PC-3 (cell line): ENCODE data around the gene RCAN2. TPM values are rescaled to one million over a fixed set of nuclear protein-coding genes. Genes with fewer than 3 reads are reported as not detected.
A peak's percentile ranks its signal among the peaks of the same experiment; 100 is the strongest.

Source experiments
- ATAC-seq: fragments of 200-7000 bp; cut with Tn5 transposase; 2 replicates; pipeline ENCODE4 v1.9.1; 2020; ENCODE audit warnings: mild to moderate bottlenecking, moderate library complexity
- BruUV-seq: library from RNA; stranded (reverse); fragments of 400-500 nt; replicated peaks from 2 replicates; lab custom pipeline; 2021; lab: Mats Ljungman, UMichigan
- CTCF ChIA-PET: fragments of 300-600 bp; sonication (Branson Sonifier 250); formaldehyde crosslinking; loops from one replicate; lab custom pipeline; 2022; ENCODE audit warnings: antibody characterized with exemption; lab: Charles Lee
- POLR2A ChIA-PET: fragments of 300-600 bp; sonication (Branson Sonifier 250); formaldehyde crosslinking; loops from one replicate; lab custom pipeline; 2022; ENCODE audit warnings: antibody characterized with exemption; ENCODE audit not compliant: unreplicated experiment; lab: Charles Lee
- DNase-seq: peaks from one replicate; pipeline ENCODE4 v3.0.0-alpha.2; 2015
- H2AFZ ChIP-seq: fragments of 300-600 bp; sonication (generic); 2 replicates; pipeline ENCODE4 v1.6.0; 2016; ENCODE audit warnings: antibody characterized with exemption, low read length
- H3F3A ChIP-seq: fragments of 300-600 bp; sonication (generic); one replicate; pipeline ENCODE4 v1.6.0; 2017; ENCODE audit warnings: antibody characterized with exemption, low read length, control low read depth, mild to moderate bottlenecking; ENCODE audit not compliant: unreplicated experiment
- H3K27ac ChIP-seq: fragments of 300-600 bp; sonication (generic); 2 replicates; pipeline ENCODE4 v1.5.1; 2016; ENCODE audit warnings: mild to moderate bottlenecking, low read length
- H3K27me3 ChIP-seq: fragments of 300-600 bp; sonication (generic); 2 replicates; pipeline ENCODE4 v1.6.1; 2016; ENCODE audit warnings: low read length, mixed read lengths
- H3K36me3 ChIP-seq: fragments of 300-600 bp; sonication (generic); 2 replicates; pipeline ENCODE4 v1.6.1; 2016; ENCODE audit warnings: low read depth, mixed run types, low read length, mixed read lengths
- H3K4me1 ChIP-seq: fragments of 300-600 bp; sonication (generic); 2 replicates; pipeline ENCODE4 v1.5.1; 2016; ENCODE audit warnings: low read length; ENCODE audit not compliant: insufficient read depth
- H3K4me2 ChIP-seq: fragments of 300-600 bp; sonication (generic); 2 replicates; pipeline ENCODE4 v1.6.0; 2016; ENCODE audit warnings: low read length
- H3K4me3 ChIP-seq: fragments of 300-600 bp; sonication (generic); 2 replicates; pipeline ENCODE4 v1.5.1; 2016; ENCODE audit warnings: mild to moderate bottlenecking, low read length, mixed read lengths
- H3K79me2 ChIP-seq: fragments of 300-600 bp; sonication (generic); 2 replicates; pipeline ENCODE4 v1.6.1; 2017; ENCODE audit warnings: low read length, mixed read lengths
- H3K9ac ChIP-seq: fragments of 300-600 bp; sonication (generic); 2 replicates; pipeline ENCODE4 v1.6.0; 2016; ENCODE audit warnings: mild to moderate bottlenecking, low read length
- H3K9me2 ChIP-seq: fragments of 300-600 bp; sonication (generic); replicated peaks from 2 replicates; pipeline ENCODE4 v1.6.1; 2016; ENCODE audit warnings: mixed run types, low read length, mixed read lengths
- H3K9me3 ChIP-seq: fragments of 300-600 bp; sonication (generic); 2 replicates; pipeline ENCODE4 v1.6.1; 2016; ENCODE audit warnings: low read length, mixed read lengths
- H4K20me1 ChIP-seq: fragments of 300-600 bp; sonication (generic); 2 replicates; pipeline ENCODE4 v1.6.1; 2016; ENCODE audit warnings: low read length, mixed read lengths
- CTCF ChIP-seq: fragments of 300-600 bp; sonication (generic); conservative IDR thresholded peaks from 2 replicates; pipeline ENCODE4 v1.5.1; 2017; ENCODE audit warnings: antibody characterized with exemption, low read depth, mild to moderate bottlenecking, low read length
- EZH2 ChIP-seq: fragments of 300-600 bp; sonication (generic); IDR thresholded peaks from one replicate; pipeline ENCODE4 v1.6.1; 2017; ENCODE audit warnings: antibody characterized with exemption, mild to moderate bottlenecking, low read length; ENCODE audit not compliant: unreplicated experiment
- EZH2phosphoT487 ChIP-seq: fragments of 300-600 bp; sonication (generic); IDR thresholded peaks from 2 replicates; pipeline ENCODE4 v1.6.1; 2018; ENCODE audit warnings: mild to moderate bottlenecking, antibody characterized with exemption, low read length, borderline replicate concordance
- intact Hi-C: fragments of 100-400 bp; cut with micrococcal nuclease; formaldehyde crosslinking; loops from 2 replicates; pipeline ENCODE4 v1.9.0; 2023
- total RNA-seq: library from RNA; depleted of rRNA; stranded (reverse); fragments of >200 nt; gene quantifications from 2 replicates; pipeline ENCODE4 v1.2.3, GENCODE V29; 2014

Gene RCAN2
- total RNA-seq, 1 experiment from 2014 or later: not detected

DNA sequence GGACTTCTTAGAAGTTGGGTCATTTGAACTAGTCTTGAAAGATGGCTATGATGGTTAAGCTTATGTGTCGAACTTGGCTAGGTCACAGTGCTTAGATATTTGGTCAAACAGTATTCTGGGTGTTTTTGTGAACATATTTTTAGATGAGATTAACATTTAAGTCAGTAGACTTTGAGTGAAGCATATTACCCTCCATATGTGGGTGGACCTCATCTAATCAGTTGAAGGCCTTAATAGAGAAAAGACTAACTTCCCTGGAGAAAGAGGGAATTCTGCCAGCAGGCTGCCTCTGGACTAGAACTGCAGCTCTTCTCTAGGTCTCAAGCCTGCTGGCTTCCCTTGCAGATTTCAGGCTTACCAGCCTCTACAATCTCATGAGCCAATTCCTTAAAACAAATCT, 76.9 kb downstream of the RCAN2 start:
- no peak overlapping the region for H3K4me3 ChIP-seq
- no peaks in the 10 kb centered on the region for H3K9me2 ChIP-seq
- H3K4me2 ChIP-seq: no peak overlapping the region
- TF ChIP-seq CTCF: no peak
- TF ChIP-seq EZH2phosphoT487: no peak
- no peak for TF ChIP-seq EZH2
- intact Hi-C loops: loop anchor here (10.0 kb wide), 1 partner anchor 630 kb away; the partner anchor contains the start of gene ADGRF1
- H3K4me1 ChIP-seq: no peaks in the 10 kb centered on the region
- no peak overlapping the region for H2AFZ ChIP-seq
- no peaks in the 10 kb centered on the region for H3K9me3 ChIP-seq
- POLR2A ChIA-PET: no interaction called here
- no peaks in the 10 kb centered on the region for H3K36me3 ChIP-seq
- DNase-seq: no peak
- no peak overlapping the region for H3K9ac ChIP-seq
- no peaks in the 10 kb centered on the region for H4K20me1 ChIP-seq
- CTCF ChIA-PET: no interaction called here
- no peaks in the 10 kb centered on the region for H3K79me2 ChIP-seq
- no TSS peak for BruUV-seq
- no peaks in the 10 kb centered on the region for H3F3A ChIP-seq
- H3K27ac ChIP-seq: no peak overlapping the region
- no peak for ATAC-seq
- peaks cover 8% of the 10 kb centered on the region; the same call in 1 of the 2 replicates for H3K27me3 ChIP-seq

DNA sequence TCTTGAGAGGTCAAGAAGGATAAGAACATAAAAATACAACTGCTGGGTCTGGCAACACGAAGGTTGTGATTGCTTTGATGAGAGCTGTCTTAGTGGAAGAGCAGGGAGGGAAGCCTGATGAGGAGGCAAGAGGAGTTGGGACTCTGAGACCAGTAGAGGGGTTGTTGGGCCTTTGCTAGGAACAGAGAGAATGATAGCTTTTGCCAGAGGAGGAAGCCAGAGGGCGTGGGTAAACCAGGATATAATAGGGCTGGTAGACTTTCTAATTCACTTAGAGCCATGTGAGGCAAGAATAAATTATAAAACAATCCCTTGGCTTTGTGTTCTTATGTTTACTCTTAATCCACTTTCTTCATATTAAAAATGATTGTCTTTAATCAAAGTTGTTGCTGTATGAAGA, 78.6 kb downstream of the RCAN2 start:
- POLR2A ChIA-PET: no interaction called here
- no peaks in the 10 kb centered on the region for H3K79me2 ChIP-seq
- no peak overlapping the region for H3K4me3 ChIP-seq
- H3K4me1 ChIP-seq: no peaks in the 10 kb centered on the region
- DNase-seq: peak; percentile 17
- no TSS peak for BruUV-seq
- TF ChIP-seq EZH2 (no peak), CTCF (no peak), EZH2phosphoT487 (no peak)
- intact Hi-C loops: loop anchor here (10.0 kb wide), 1 partner anchor 632 kb away; the partner anchor contains the start of gene ADGRF1
- H3K27ac ChIP-seq: no peak overlapping the region
- H4K20me1 ChIP-seq: no peaks in the 10 kb centered on the region
- CTCF ChIA-PET: interaction anchor here (1.1 to 1.2 kb wide), 2 partner anchors 322 to 578 kb away, joined by 3 read pairs; no protein-coding TSS in a partner anchor
- no peak overlapping the region for H3K9ac ChIP-seq
- H3K4me2 ChIP-seq: no peak overlapping the region
- no peaks in the 10 kb centered on the region for H3K9me3 ChIP-seq
- peaks cover 17% of the 10 kb centered on the region for H3K27me3 ChIP-seq
- no peaks in the 10 kb centered on the region for H3K9me2 ChIP-seq
- ATAC-seq: peak; percentile 40; the same call in 1 of the 2 replicates
- no peaks in the 10 kb centered on the region for H3F3A ChIP-seq
- no peak overlapping the region for H2AFZ ChIP-seq
- H3K36me3 ChIP-seq: no peaks in the 10 kb centered on the region

DNA sequence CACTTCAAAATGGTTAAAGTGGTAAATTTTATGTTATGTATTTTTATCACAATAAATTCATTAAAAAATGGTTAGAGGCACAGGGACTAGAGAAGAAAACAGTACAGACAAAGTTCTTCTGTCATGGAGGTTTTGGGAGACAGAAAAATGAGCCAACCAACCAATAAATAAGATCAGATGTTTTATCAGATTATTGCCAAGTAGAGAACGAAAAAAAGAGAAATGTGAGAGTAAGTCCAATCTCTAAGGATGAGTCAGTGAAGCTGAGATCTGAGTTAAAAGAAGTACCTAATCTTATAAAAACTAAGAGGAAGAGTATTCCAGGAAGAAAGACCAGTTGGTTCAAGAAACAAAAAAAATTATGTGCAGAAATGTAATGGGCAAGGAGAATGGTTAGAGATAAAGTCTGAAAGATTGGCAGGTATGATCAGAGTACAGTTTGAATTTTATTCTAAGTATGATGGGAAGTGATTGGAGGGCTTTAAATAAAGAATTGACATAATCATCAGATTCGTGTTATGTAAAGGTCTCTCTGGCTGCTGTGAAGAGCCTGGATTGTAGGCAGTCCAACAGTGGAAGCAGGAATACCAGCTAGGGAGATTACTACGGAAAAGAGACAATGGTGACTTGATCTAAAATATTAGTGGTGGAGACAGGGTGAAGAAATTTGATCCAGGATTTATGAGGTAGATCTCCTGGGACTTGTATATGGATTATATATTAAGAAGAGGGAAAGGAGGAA, 79.6 kb downstream of the RCAN2 start:
- H3K4me1 ChIP-seq: no peaks in the 10 kb centered on the region
- peaks cover 22% of the 10 kb centered on the region for H3K27me3 ChIP-seq
- H3K27ac ChIP-seq: no peak overlapping the region
- ATAC-seq (no peak), DNase-seq (no peak)
- H4K20me1 ChIP-seq: no peaks in the 10 kb centered on the region
- intact Hi-C loops: loop anchor here (10.0 kb wide), 1 partner anchor 633 kb away; the partner anchor contains the start of gene ADGRF1
- no peaks in the 10 kb centered on the region for H3K79me2 ChIP-seq
- no peak overlapping the region for H3K4me3 ChIP-seq
- no peaks in the 10 kb centered on the region for H3F3A ChIP-seq
- no peak overlapping the region for H3K9ac ChIP-seq
- POLR2A ChIA-PET: no interaction called here
- TF ChIP-seq CTCF (no peak), EZH2phosphoT487 (no peak), EZH2 (no peak)
- no peaks in the 10 kb centered on the region for H3K36me3 ChIP-seq
- H3K9me2 ChIP-seq: no peaks in the 10 kb centered on the region
- no peaks in the 10 kb centered on the region for H3K9me3 ChIP-seq
- CTCF ChIA-PET: no interaction called here
- no peak overlapping the region for H3K4me2 ChIP-seq
- BruUV-seq: no TSS peak
- no peak overlapping the region for H2AFZ ChIP-seq
